GM20000 (cell line): Measurements from ENCODE around the gene KCNQ4.
A peak's percentile ranks its signal among the peaks of the same experiment; 100 is the strongest.

Experiments used
- DNase-seq: peaks from one replicate; pipeline ENCODE4 v3.0.0; 2012; ENCODE audit warnings: low spot score
- CTCF ChIP-seq: IDR thresholded peaks from 2 replicates; pipeline ENCODE4 v1.5.1; 2012; ENCODE audit warnings: mild to moderate bottlenecking, control low read depth; ENCODE audit errors: extremely low read depth, missing control alignments

KCNQ4 gene

GRCh38 chr1:40823983-40824382 lies 40.4 kb downstream of the KCNQ4 start:
- DNase-seq, result no peak
- no peak for TF ChIP-seq CTCF

DNA sequence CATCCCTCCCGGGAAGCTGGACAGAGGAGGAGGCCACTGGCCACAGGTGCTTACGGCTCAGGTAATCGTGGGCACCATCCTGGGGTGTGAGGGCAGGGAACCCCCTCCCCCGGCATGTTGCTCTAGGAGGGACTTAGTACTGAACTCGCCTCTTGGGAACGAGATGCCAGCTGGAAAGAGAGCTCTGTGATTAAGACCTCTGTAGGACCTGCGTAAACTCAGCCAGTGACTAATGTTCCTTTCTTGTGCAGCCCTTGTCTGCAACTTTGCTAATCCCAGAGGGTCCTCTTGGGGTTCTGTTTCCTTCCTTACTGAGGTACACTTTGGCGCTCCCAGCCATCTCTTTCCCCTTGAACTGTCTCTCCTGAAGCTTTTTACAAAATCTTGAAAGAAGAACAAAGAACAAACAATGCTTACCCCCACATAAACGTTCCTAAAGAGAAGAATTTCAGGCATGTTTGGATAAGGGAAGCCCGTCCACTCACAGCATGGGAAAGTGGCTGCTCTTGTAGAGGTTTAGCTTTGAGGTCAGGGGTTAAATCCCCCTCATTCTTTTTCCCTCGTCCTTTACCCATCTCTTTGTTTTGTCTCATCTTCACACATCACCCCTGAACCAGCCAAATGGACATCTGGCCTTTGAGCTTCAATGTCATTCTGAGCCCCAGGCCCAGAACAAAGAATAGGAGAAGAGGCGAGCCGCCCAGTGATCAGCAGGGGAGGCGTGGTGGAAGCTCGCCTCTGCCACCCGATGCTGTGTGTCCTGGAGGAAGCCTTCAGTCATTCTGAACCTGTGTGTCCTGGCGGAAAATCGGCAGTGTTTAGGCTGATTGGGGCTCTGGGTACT lies 41.2 kb downstream of the KCNQ4 start:
- DNase-seq, result no peak
- no peak for TF ChIP-seq CTCF

DNA sequence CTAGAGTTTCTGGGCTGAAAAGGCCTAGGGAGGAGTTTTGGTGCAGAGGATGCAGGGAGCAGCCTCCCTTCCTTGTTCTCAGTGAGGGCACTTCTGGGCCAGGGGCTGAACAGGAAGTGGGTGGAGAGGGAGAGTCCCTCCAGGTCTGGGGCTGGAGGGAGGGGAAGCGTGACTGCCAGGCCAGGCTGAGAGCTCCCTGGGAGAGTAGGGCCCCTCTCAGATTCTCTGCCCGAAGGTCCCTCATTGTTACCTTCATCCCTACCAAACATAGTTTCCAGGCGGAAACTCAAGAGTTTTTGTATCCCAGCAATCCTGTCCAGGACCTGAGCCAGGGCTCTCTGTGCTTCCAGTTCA lies 41.8 kb downstream of the KCNQ4 start:
- TF ChIP-seq CTCF, result no peak
- peak; percentile 69 for DNase-seq

DNA sequence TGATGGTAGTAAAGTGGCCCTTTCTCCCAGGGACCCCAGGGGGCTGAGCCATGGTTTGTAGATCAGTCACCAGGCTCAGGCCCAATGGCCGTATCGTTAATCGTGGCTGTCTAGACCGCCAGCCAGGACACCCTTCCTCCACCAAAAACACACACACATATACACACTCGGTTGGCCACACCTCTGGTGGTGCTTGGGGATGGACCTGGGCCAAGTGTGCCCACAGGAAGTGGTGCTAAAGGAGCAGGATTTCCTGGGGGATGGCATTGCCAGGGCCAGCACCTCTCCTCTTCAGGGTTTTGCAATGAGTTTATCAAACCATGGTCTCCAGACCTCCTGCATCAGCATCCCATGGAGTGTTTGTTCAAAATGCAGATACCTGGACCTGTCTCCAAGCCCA lies 42.4 kb downstream of the KCNQ4 start:
- no peak for TF ChIP-seq CTCF
- no peak for DNase-seq

GRCh38 chr1:40829631-40830245 lies 46.2 kb downstream of the KCNQ4 start:
- no peak for DNase-seq
- TF ChIP-seq CTCF, result no peak

DNA sequence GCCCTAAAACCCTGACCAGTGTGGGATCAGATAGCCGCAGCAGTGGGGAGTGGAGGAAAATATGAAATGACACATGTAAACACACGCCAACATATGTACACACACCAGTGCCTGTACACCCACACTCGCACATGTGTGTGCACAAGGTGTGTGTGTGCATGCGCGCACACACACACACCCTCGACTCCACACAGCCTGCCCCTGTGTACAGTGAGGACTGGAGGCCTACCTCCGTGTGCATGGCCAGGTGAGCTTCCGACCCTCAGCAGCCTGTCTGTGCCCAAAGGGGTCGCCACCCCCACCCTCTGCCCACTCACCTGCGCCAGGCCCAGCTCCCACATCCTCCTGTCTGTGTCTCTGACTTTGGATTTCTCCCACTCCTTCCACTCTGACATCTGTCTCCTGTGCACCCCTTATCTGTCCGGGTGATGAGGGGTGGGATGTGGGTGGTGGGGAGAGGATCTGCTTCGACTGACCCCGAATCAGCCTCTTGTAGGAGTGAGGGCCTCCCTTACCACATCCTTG lies 46.9 kb downstream of the KCNQ4 start:
- DNase-seq, result no peak
- TF ChIP-seq CTCF, result no peak

- DNase-seq, result no peak
- TF ChIP-seq CTCF, result no peak
Measured at GRCh38 chr1:40831001-40831732, 47.6 kb downstream of the KCNQ4 start.
